ENCODE measurements around the gene GTPBP3. TPM values are rescaled to one million over a fixed set of nuclear protein-coding genes. Genes with fewer than 3 reads are reported as not detected.

Gene GTPBP3
- total and polyA plus RNA-seq, 2 of the 13 experiments (the other 11 are each of a cell fraction or from before 2014, with no cell fraction given): 17.5 to 30.0 TPM

DNA sequence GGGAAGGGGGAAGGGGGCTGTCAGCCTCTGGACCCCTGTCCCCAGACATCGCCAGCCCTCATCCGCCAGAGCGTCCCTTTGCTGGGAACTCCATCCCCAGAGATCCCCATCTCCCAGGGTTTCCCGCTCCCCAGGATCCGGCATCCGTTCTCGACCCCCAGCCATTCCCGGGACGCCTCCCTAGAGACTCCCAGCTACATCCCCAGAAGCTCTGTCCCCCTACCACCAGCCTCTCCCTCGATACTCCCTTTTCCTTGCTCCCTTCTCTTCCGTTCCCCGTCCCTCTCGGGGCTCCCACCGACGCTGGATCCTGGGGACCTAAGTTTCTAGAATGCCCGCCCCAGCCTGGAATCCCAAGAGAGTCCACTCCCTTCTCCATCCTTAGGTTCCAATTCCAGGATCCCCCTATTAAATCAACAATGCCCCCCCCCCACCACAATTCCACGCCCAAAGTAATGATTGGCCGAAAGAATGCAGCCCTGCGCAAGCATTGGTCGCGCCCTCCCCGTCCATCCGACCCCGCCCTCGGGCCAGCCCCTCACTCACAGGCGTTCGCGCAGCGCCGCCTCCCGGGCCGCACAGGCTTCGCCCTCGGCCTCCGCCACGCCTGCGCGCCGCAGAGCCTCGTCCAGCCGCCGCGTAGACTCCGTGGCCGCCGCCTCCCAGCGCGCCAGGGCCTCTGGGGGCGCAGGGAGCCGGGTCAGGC is 53.5 kb downstream of the GTPBP3 start (continued):
- TF ChIP-seq AKNA (CRISPR knock-in tag; IDR thresholded peaks at IDR 0.05; ENCODE audit: borderline replicate concordance): no peak
- TF ChIP-seq AHDC1 (CRISPR knock-in tag; IDR thresholded peaks at IDR 0.05; ENCODE audit: borderline replicate concordance): no peak
- peak; percentile 40; the same call in 1 of the 2 replicates for TF ChIP-seq POGK (CRISPR knock-in tag; conservative IDR thresholded peaks at IDR 0.05)
- peak; percentile 43; the same call in 1 of the 2 replicates for TF ChIP-seq ARID5B (CRISPR knock-in tag; IDR thresholded peaks at IDR 0.05)
- TF ChIP-seq ZNF30 (CRISPR knock-in tag; IDR thresholded peaks at IDR 0.05): no peak
- no peak for TF ChIP-seq KDM6A (CRISPR knock-in tag; IDR thresholded peaks at IDR 0.05; ENCODE audit: low read depth)
- TF ChIP-seq, protein P1, sequence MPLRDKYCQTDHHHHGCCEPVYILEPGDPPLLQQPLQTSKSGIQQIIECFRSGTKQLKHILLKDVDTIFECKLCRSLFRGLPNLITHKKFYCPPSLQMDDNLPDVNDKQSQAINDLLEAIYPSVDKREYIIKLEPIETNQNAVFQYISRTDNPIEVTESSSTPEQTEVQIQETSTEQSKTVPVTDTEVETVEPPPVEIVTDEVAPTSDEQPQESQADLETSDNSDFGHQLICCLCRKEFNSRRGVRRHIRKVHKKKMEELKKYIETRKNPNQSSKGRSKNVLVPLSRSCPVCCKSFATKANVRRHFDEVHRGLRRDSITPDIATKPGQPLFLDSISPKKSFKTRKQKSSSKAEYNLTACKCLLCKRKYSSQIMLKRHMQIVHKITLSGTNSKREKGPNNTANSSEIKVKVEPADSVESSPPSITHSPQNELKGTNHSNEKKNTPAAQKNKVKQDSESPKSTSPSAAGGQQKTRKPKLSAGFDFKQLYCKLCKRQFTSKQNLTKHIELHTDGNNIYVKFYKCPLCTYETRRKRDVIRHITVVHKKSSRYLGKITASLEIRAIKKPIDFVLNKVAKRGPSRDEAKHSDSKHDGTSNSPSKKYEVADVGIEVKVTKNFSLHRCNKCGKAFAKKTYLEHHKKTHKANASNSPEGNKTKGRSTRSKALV (CRISPR knock-in tag; IDR thresholded peaks at IDR 0.05): 0 out of 2 replicates have a peak, but pooled peaks have one; percentile 36
- peak; percentile 59; the same call in 1 of the 2 replicates for TF ChIP-seq ZSCAN21 (CRISPR knock-in tag; IDR thresholded peaks at IDR 0.05; ENCODE audit: borderline replicate concordance)
